Measurements from ENCODE around the gene AFG1L. TPM values are rescaled to one million over a fixed set of nuclear protein-coding genes. Genes with fewer than 3 reads are reported as not detected.

The AFG1L gene
- total RNA-seq, 1 experiment from 2014 or later = 4.9 TPM

DNA sequence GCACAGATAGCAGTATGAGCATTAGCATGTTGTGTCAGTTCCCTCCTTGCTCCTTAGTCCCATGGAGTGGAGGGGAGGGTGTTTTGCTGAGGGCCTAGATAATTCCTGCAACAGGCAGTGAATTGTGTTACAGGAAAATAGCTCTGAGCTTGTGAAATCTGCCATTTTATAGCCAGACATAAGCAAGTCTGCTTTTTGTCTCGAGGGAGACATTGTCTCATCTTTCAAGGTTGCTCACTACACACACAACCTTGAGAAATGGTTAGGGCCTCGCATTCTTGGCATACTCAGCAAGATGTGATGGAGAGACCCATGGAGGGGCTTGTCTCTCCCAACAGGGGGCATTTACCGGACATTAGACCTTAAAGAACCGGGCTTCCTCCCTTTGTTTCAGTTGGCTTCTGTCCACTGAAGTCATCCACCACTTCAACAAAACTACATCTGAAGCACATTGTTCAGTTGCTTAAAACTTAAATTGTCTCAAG is 157.9 kb downstream of the AFG1L start (continued):
- TF ChIP-seq YY1 (IDR thresholded peaks at IDR 0.05; ENCODE audit: extremely low read depth, insufficient replicate concordance, low read depth, low read length) (no peak), SRF (IDR thresholded peaks at IDR 0.05; ENCODE audit: low read depth) (no peak), CTCF (IDR thresholded peaks at IDR 0.05 in 2 of 3, conservative IDR thresholded peaks at IDR 0.05 in 1 of 3; ENCODE audit: borderline replicate concordance in 1 of 3, insufficient read depth in 1 of 3, low read depth in 2 of 3, low read length in 2 of 3) (no peak), CBX3 (IDR thresholded peaks at IDR 0.05; ENCODE audit: low read depth) (no peak), ZFX (IDR thresholded peaks at IDR 0.05) (no peak), POLR2AphosphoS5 (IDR thresholded peaks at IDR 0.05; ENCODE audit: low read depth, low read length) (no peak), EZH2phosphoT487 (IDR thresholded peaks at IDR 0.05; ENCODE audit: borderline replicate concordance) (no peak)

DNA sequence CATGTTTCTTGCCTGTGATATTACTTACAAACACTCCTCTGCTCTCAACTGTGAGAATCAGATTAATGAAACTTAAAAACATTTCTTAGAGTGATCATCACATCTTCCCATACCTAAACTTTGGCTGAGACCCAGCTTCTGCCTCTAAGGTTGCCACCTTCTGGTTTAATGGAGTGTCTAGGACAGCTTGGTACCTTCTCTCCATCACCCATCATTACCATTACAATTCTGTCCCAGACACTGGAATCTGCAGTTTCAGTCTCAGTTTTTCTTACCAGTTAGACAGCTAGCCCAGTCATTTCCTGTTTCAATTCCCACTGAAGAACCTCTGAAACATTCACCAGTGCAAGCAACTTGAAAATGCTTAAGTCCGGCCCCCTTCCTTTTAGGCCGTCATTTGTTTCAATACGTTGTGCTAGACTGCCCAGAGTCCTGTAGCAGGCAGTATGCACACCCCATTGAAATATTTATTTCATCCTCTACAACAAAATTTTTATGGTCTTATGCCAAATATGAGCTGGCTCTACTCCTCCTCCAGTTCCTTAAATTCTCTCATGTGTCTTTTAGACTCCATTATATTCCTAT is 158.8 kb downstream of the AFG1L start:
- Histone ChIP-seq H3K4me3 (replicated peaks in 1 of 2; ENCODE audit: low read depth in 1 of 2, low read length in 2 of 2) (no peak overlapping the region), H2AFZ (ENCODE audit: low read depth, low read length, poor library complexity, severe bottlenecking) (no peak overlapping the region), H3K27me3 (ENCODE audit: insufficient read depth, low read length) (no peaks in the 10 kb centered on the region), H3K79me2 (ENCODE audit: insufficient read depth, low read length) (no peaks in the 10 kb centered on the region), H3K4me1 (ENCODE audit: control insufficient read depth in 1 of 2, insufficient read depth in 2 of 2, low read length in 2 of 2) (no peaks in the 10 kb centered on the region), H3K27ac (ENCODE audit: low read depth, low read length) (no peak overlapping the region), H3K9me3 (ENCODE audit: control insufficient read depth in 1 of 2, insufficient read depth in 1 of 2, low read depth in 1 of 2, low read length in 2 of 2) (no peaks in the 10 kb centered on the region), H3K9me2 (ENCODE audit: insufficient read depth) (no peaks in the 10 kb centered on the region), H3K9ac (ENCODE audit: low read length) (no peak overlapping the region), H3K4me2 (ENCODE audit: low read length) (no peak overlapping the region), H4K20me1 (ENCODE audit: insufficient read depth) (no peaks in the 10 kb centered on the region), H3K36me3 (ENCODE audit: control insufficient read depth in 1 of 2, insufficient read depth in 2 of 2, low read length in 2 of 2) (no peaks in the 10 kb centered on the region)
- POLR2A ChIA-PET = no interaction called here
- ATAC-seq = no peak
- no peak for TF ChIP-seq ELF1 (IDR thresholded peaks at IDR 0.05; ENCODE audit: borderline replicate concordance, low read depth)
- TF ChIP-seq EZH2phosphoT487 (IDR thresholded peaks at IDR 0.05; ENCODE audit: borderline replicate concordance) = no peak
- TF ChIP-seq EZH2 (IDR thresholded peaks at IDR 0.05) = no peak
- TF ChIP-seq SP1 (IDR thresholded peaks at IDR 0.05; ENCODE audit: low read depth) = no peak
- TF ChIP-seq EGR1 (IDR thresholded peaks at IDR 0.05; ENCODE audit: low read depth) = no peak
- TF ChIP-seq POLR2AphosphoS5 (IDR thresholded peaks at IDR 0.05; ENCODE audit: low read depth, low read length) = no peak
- TF ChIP-seq ZNF274 (IDR thresholded peaks at IDR 0.05; ENCODE audit: low read depth, low read length) = no peak
- TF ChIP-seq CBX3 (IDR thresholded peaks at IDR 0.05; ENCODE audit: low read depth) = no peak
- no peak for TF ChIP-seq POLR2A (IDR thresholded peaks at IDR 0.05; ENCODE audit: borderline replicate concordance, extremely low read depth, insufficient read depth, insufficient read length)
- no TSS peak for BruUV-seq (replicated peaks)
- intact Hi-C loops (cut with micrococcal nuclease) = loop anchor here (1.0 kb wide), 1 partner anchor 11 kb away; no protein-coding TSS in a partner anchor
- CTCF ChIA-PET = no interaction called here
- RAD21 ChIA-PET (ENCODE audit: low non-redundant PET in 1 of 2, low total read pairs in 2 of 2, uncharacterized antibody in 2 of 2, unreplicated experiment in 2 of 2) = no interaction called here
- no peak for DNase-seq (ENCODE audit: low read depth, low spot score)

Measured in HCT116 (cell line).